OCI-LY3 (cell line): ENCODE results near the gene MTA1.

Source experiments
- H2AFZ ChIP-seq: fragments of 200-600, 300-600 bp; shearing (Covaris generic); 2 replicates; pipeline ENCODE4 v1.6.0; 2014; ENCODE audit warnings: antibody characterized with exemption, low read depth, low read length
- H3K27ac ChIP-seq: fragments of 200-600, 300-600 bp; sonication (generic); 2 replicates; pipeline ENCODE4 v1.5.1; 2014; ENCODE audit warnings: mild to moderate bottlenecking, low read length, moderate library complexity, mixed read lengths
- H3K27me3 ChIP-seq: fragments of 200-600, 300-600 bp; sonication (generic); 2 replicates; pipeline ENCODE4 v1.6.1; 2014; ENCODE audit warnings: low read depth, low read length, mixed read lengths
- H3K36me3 ChIP-seq: fragments of 200-600, 300-600 bp; sonication (generic); replicated peaks from 2 replicates; pipeline ENCODE3; 2014; ENCODE audit warnings: low read depth, low read length, mixed read lengths
- H3K4me1 ChIP-seq: fragments of 300-600, 200-600 bp; sonication (generic); 2 replicates; pipeline ENCODE4 v1.6.1; 2014; ENCODE audit warnings: low read length, mixed read lengths
- H3K4me2 ChIP-seq: fragments of 200-600, 300-600 bp; sonication (generic); 2 replicates; pipeline ENCODE4 v1.6.1; 2014; ENCODE audit warnings: low read length, mixed read lengths
- H3K4me3 ChIP-seq: fragments of 300-600, 200-600 bp; sonication (generic); 2 replicates; pipeline ENCODE4 v1.5.1; 2014; ENCODE audit warnings: antibody characterized with exemption, mild to moderate bottlenecking, low read length, moderate library complexity
- H3K79me2 ChIP-seq: fragments of 300-600, 200-600 bp; shearing (Covaris generic); 2 replicates; pipeline ENCODE4 v1.6.1; 2014; ENCODE audit warnings: mild to moderate bottlenecking, low read length, mixed read lengths
- H3K9ac ChIP-seq: fragments of 300-600, 200-600 bp; shearing (Covaris generic); 2 replicates; pipeline ENCODE4 v1.6.0; 2014; ENCODE audit warnings: mild to moderate bottlenecking, low read length, moderate library complexity
- H3K9me3 ChIP-seq: fragments of 200-600, 300-600 bp; shearing (Covaris generic); 2 replicates; pipeline ENCODE4 v1.6.1; 2014; ENCODE audit warnings: low read length, mixed read lengths; ENCODE audit not compliant: insufficient read depth
- H4K20me1 ChIP-seq: fragments of 200-600, 300-600 bp; sonication (generic); 2 replicates; pipeline ENCODE4 v1.6.1; 2016; ENCODE audit warnings: low read length, mixed read lengths; ENCODE audit not compliant: insufficient read depth
- EZH2phosphoT487 ChIP-seq: fragments of 200-600 bp; shearing (Covaris generic); IDR thresholded peaks from 2 replicates; pipeline ENCODE4 v1.6.1; 2018; ENCODE audit warnings: antibody characterized with exemption, mixed run types, low read depth
- TF ChIP-seq, protein P1 (sequence below): fragments of 200-600, 300-600 bp; sonication (generic); IDR thresholded peaks from 2 replicates; pipeline ENCODE4 v1.5.1; 2014; ENCODE audit warnings: antibody characterized with exemption, low read length, low read depth

MTA1 gene

DNA sequence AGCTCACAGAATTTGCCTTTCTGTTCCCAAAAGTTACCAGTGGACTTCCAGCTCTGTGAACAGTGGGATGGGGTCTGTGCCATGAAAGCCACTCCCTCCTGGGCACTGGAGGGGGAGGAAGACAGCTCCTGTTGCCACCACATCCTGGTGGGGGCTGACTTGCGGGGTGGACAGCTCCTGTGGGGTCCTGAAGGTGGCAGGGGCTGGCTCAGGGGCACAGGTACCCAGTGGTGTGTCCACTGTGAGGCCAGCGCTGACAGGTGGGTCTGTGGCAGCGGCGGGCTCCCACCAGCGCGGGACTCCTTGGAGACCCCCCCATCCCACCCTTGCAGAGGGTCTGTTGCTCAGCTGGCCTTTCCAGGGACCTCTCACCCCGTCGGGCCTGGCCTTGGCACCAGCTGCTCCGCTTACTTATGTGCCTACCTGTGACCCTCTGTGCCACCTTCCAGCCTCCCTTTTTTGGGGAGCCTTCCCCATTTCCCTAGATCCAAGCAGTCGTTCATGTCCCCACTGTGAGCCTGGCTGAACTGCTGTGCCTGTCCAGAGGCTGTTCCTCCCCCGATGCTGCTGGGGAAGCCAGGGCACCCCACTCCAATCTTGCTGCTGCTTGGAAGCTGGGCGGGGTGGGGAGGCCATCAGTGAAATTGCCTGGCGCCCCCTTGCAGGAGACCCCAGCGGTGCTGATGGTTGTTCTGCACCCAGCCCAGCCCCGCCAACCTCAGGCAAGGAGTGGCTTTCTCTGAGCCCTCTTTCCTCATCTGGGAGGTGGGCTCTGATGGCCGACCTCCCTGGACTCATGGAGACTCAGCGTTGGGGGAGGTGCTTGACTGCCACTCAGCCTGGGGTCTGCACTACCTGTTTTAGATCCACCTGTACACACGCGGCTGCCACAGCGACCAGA is 73.6 kb downstream of the MTA1 start:
- H3K27me3 ChIP-seq = no peaks in the 10 kb centered on the region
- peaks cover 6% of the 10 kb centered on the region for H3K36me3 ChIP-seq
- no peaks in the 10 kb centered on the region for H3K9me3 ChIP-seq
- H3K27ac ChIP-seq = no peak overlapping the region
- no peak overlapping the region for H2AFZ ChIP-seq
- H3K4me2 ChIP-seq = no peak overlapping the region
- no peak for TF ChIP-seq EZH2phosphoT487
- TF ChIP-seq, protein P1, sequence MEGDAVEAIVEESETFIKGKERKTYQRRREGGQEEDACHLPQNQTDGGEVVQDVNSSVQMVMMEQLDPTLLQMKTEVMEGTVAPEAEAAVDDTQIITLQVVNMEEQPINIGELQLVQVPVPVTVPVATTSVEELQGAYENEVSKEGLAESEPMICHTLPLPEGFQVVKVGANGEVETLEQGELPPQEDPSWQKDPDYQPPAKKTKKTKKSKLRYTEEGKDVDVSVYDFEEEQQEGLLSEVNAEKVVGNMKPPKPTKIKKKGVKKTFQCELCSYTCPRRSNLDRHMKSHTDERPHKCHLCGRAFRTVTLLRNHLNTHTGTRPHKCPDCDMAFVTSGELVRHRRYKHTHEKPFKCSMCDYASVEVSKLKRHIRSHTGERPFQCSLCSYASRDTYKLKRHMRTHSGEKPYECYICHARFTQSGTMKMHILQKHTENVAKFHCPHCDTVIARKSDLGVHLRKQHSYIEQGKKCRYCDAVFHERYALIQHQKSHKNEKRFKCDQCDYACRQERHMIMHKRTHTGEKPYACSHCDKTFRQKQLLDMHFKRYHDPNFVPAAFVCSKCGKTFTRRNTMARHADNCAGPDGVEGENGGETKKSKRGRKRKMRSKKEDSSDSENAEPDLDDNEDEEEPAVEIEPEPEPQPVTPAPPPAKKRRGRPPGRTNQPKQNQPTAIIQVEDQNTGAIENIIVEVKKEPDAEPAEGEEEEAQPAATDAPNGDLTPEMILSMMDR = no peak
- H3K79me2 ChIP-seq = peaks cover 21% of the 10 kb centered on the region
- H3K9ac ChIP-seq = no peak overlapping the region
- H3K4me1 ChIP-seq = peaks cover 21% of the 10 kb centered on the region
- peaks cover 11% of the 10 kb centered on the region for H4K20me1 ChIP-seq
- H3K4me3 ChIP-seq = no peak overlapping the region

DNA sequence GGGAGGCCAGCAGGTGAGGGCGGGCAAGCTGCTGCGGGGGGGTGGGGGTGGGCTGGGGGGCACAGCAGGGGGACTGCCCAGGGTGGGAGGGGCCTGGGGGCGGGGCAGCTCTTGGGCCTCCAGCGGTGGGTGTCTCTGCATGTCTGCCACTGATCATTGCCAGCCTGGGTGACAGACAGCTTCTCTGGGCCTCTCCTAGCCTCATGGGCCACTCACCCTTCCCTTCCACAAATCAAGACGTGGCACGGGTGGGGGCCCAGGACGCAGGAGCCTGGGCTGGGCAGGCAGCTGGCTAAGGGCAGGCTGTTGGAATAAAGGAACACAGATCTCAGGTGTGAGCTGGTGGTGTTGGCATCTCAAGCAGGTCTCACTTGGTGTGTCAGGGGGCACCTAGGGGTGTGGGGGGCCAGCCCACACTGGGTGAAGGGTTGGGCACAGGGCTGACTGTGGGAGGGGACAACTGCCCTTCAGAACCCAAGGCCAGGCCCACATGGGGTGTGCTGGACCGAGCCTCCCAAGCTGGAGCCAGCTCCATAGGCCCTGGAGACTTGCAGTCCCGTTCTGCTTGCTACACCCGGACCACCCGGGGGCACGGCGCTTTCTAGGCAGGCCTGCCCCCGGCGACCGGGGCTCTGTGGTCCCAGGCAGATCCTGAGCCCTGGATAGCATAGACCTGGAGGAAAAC is 74.4 kb downstream of the MTA1 start:
- peaks cover 11% of the 10 kb centered on the region for H4K20me1 ChIP-seq
- no peak overlapping the region for H3K9ac ChIP-seq
- no peak overlapping the region for H2AFZ ChIP-seq
- no peaks in the 10 kb centered on the region for H3K9me3 ChIP-seq
- TF ChIP-seq EZH2phosphoT487 = no peak
- TF ChIP-seq, protein P1 = no peak
- no peak overlapping the region for H3K4me3 ChIP-seq
- H3K27me3 ChIP-seq = no peaks in the 10 kb centered on the region
- H3K79me2 ChIP-seq = peaks cover 13% of the 10 kb centered on the region
- peaks cover 14% of the 10 kb centered on the region for H3K4me1 ChIP-seq
- no peak overlapping the region for H3K4me2 ChIP-seq
- H3K27ac ChIP-seq = no peak overlapping the region
- peaks cover 6% of the 10 kb centered on the region for H3K36me3 ChIP-seq

DNA sequence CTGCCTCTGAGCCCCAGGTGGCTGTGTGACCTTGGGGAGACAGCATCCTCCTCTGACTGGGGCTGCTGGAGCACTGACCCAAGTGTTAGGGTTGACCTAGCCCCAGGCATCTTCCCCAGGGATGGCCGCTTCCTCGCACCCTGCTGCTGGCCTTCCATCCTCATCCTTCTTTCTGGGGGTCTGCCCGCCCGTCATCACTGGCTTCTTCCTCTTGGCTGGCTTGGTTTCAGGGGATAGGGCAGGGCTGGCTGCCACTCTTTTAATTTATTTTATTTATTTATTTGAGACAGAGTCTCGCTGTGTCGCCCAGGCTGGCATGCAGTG is 74.9 kb downstream of the MTA1 start:
- Histone ChIP-seq H3K4me3 (no peak overlapping the region), H3K36me3 (peaks cover 6% of the 10 kb centered on the region)

More for the DNA sequence above, 74.9 kb downstream of the MTA1 start:
- Histone ChIP-seq H3K4me1 (peaks cover 9% of the 10 kb centered on the region), H3K9me3 (no peaks in the 10 kb centered on the region), H3K4me2 (no peak overlapping the region), H2AFZ (no peak overlapping the region), H3K27me3 (no peaks in the 10 kb centered on the region), H4K20me1 (peaks cover 11% of the 10 kb centered on the region), H3K9ac (no peak overlapping the region), H3K79me2 (peaks cover 8% of the 10 kb centered on the region), H3K27ac (no peak overlapping the region)
- TF ChIP-seq, protein P1 = no peak
- no peak for TF ChIP-seq EZH2phosphoT487
